Hepatocyte (in vitro differentiated cells): Measurements from ENCODE around the gene XIRP2.

Experiments
- CTCF ChIP-seq: fragments of 200-600 bp; sonication (generic); IDR thresholded peaks from 2 replicates; pipeline ENCODE4 v1.5.1; 2016; ENCODE audit warnings: antibody characterized with exemption, mild to moderate bottlenecking; ENCODE audit not compliant: poor library complexity
- EZH2 ChIP-seq: fragments of 200-600 bp; sonication (generic); IDR thresholded peaks from 2 replicates; pipeline ENCODE4 v1.6.1; 2016; ENCODE audit warnings: antibody characterized with exemption, mild to moderate bottlenecking, borderline replicate concordance
- EZH2phosphoT487 ChIP-seq: fragments of 200-600 bp; sonication (generic); IDR thresholded peaks from one replicate; pipeline ENCODE4 v1.6.1; 2018; ENCODE audit warnings: antibody characterized with exemption, mild to moderate bottlenecking, low read depth, moderate library complexity; ENCODE audit not compliant: unreplicated experiment, severe bottlenecking

GRCh38 chr2:167048829-167049228 is 160.5 kb downstream of the XIRP2 start:
- TF ChIP-seq CTCF = no peak
- no peak for TF ChIP-seq EZH2
- no peak for TF ChIP-seq EZH2phosphoT487
